Measurements from ENCODE around the gene HDX. TPM values are rescaled to one million over a fixed set of nuclear protein-coding genes. Genes with fewer than 3 reads are reported as not detected.
"Not testable (repeated sequence)": the region's sequence is repeated elsewhere in the genome, so short reads cannot be mapped to it uniquely, and the experiment has no call there.

The HDX gene
- total RNA-seq, 2 donors from 2014 or later = 2.7 TPM

DNA sequence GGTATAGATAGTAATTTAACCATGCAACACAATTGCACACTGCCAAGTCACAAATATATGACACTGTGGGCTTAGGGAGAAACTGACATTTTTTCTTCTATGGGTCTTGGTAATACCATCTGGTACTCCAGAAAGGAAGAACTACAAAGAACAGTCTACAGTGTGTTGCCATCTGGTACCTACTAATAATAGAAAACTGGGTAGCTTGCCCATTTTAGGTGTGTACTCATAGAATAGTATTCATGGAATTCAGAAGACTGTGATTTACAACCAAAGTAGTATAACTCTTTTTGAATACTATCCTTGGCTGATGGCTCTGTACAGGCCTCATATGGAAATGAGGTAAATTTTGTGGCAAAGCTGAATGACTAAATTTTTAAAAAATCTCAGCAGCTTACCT, 181.6 kb downstream of the HDX start:
- no peaks in the 10 kb centered on the region for H3K36me3 ChIP-seq
- H3K4me3 ChIP-seq = no peak overlapping the region
- no peak overlapping the region for H3K27ac ChIP-seq
- TF ChIP-seq POLR2A (IDR thresholded peaks at IDR 0.05) (no peak), POLR2AphosphoS5 (IDR thresholded peaks at IDR 0.05) (no peak)
- TF ChIP-seq, protein P1, sequence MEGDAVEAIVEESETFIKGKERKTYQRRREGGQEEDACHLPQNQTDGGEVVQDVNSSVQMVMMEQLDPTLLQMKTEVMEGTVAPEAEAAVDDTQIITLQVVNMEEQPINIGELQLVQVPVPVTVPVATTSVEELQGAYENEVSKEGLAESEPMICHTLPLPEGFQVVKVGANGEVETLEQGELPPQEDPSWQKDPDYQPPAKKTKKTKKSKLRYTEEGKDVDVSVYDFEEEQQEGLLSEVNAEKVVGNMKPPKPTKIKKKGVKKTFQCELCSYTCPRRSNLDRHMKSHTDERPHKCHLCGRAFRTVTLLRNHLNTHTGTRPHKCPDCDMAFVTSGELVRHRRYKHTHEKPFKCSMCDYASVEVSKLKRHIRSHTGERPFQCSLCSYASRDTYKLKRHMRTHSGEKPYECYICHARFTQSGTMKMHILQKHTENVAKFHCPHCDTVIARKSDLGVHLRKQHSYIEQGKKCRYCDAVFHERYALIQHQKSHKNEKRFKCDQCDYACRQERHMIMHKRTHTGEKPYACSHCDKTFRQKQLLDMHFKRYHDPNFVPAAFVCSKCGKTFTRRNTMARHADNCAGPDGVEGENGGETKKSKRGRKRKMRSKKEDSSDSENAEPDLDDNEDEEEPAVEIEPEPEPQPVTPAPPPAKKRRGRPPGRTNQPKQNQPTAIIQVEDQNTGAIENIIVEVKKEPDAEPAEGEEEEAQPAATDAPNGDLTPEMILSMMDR (IDR thresholded peaks at IDR 0.05) = no peak
- no peaks in the 10 kb centered on the region for H3K27me3 ChIP-seq (replicated peaks; ENCODE audit: insufficient read depth)
- intact Hi-C loops (cut with DNase I) = no loop called here
- no peaks in the 10 kb centered on the region for H3K9me3 ChIP-seq
- no peaks in the 10 kb centered on the region for H3K4me1 ChIP-seq (replicated peaks)
- no peak for DNase-seq (ENCODE audit: low spot score)

DNA sequence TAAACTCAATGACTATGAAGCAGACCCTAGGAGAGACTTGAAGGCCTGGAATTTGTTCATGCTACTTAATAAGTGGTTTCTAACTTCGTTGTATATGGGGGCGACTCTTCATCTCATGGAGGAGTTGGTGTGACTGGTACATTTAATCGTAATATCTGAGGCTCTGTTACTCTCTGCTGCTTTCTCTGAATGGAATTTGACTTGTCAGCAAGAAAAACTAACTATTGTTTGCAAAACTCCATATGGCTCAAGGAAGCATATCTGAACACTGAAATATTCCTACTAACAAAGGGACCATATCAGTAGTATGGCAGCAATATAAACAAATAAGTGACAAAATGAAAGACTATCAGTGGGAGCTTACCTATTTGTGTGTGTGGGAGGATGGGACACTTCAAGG, 182.2 kb downstream of the HDX start:
- WGBS = 76% methylated on average over 3 of the region's 3 CpGs
- DNase-seq (ENCODE audit: low spot score) = no peak
- H3K27ac ChIP-seq = no peak overlapping the region

DNA sequence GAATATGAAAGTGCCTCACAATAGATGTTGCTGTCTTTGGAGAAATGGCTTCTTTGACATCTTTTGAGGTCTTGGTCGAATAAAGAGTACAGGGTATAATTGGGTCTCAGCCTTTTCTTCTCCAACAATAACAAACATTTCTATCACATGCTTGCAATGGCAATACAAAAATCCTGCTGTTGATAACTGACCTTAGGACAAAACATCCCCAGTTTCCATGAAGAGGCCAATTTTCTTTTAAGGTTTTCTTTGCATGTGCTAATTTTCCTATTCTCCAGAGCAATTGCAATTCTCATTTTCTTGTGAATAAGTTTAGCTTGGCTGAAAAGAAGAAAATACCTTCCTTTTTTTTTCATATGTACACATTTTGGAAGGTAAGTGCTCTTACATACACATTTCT, 183.6 kb downstream of the HDX start:
- intact Hi-C loops (cut with DNase I) = no loop called here
- Histone ChIP-seq H3K27me3 (replicated peaks; ENCODE audit: insufficient read depth) (no peaks in the 10 kb centered on the region), H3K4me3 (no peak overlapping the region), H3K27ac (no peak overlapping the region), H3K4me1 (replicated peaks) (no peaks in the 10 kb centered on the region), H3K9me3 (no peaks in the 10 kb centered on the region), H3K36me3 (no peaks in the 10 kb centered on the region)
- no peak for DNase-seq (ENCODE audit: low spot score)
- TF ChIP-seq, protein P1 (IDR thresholded peaks at IDR 0.05) = no peak
- TF ChIP-seq POLR2AphosphoS5 (IDR thresholded peaks at IDR 0.05) (no peak), POLR2A (IDR thresholded peaks at IDR 0.05) (no peak)
- 71% methylated on average over 1 of the region's 1 CpG for WGBS

More for the DNA sequence above, 182.2 kb downstream of the HDX start:
- intact Hi-C loops (cut with DNase I) = no loop called here
- no peaks in the 10 kb centered on the region for H3K27me3 ChIP-seq (replicated peaks; ENCODE audit: insufficient read depth)
- H3K4me3 ChIP-seq = no peak overlapping the region
- no peaks in the 10 kb centered on the region for H3K36me3 ChIP-seq
- H3K9me3 ChIP-seq = no peaks in the 10 kb centered on the region
- no peaks in the 10 kb centered on the region for H3K4me1 ChIP-seq (replicated peaks)
- TF ChIP-seq POLR2AphosphoS5 (IDR thresholded peaks at IDR 0.05) (no peak), POLR2A (IDR thresholded peaks at IDR 0.05) (no peak)
- TF ChIP-seq, protein P1 (IDR thresholded peaks at IDR 0.05) = no peak

DNA sequence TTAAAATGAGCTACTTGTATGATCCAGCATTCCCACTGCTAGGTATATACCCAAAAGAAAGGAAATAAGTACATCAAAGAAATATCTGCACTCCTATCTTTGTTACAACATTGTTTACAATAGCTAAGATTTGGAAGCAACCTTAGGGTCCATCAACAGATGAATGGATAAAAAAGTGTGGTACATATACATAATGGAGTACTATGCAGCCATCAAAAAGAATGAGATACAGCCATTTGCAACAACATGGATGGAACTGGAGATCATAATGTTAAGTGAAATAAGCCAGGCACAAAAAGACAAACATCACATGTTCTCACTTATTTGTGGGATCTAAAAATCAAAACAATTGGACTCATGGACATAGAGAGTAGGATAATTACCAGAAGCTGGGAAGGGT, 186.3 kb downstream of the HDX start:
- H3K27ac ChIP-seq; DNase-seq (ENCODE audit: low spot score); H3K9me3 ChIP-seq; H3K4me1 ChIP-seq (replicated peaks); intact Hi-C loops (cut with DNase I); H3K36me3 ChIP-seq; H3K27me3 ChIP-seq (replicated peaks; ENCODE audit: insufficient read depth); H3K4me3 ChIP-seq: not testable (repeated sequence)

Small RNAs within 50 kb of the gene (small RNA-seq; reads per million reads assigned to genes)
- gene AL450471.1 = 0 reads per million in 2 donors

Measured in prostate gland (tissue), 2 donors.